RKO (cell line): ENCODE data around the gene REP15.
"Not testable (repeated sequence)": the region's sequence is repeated elsewhere in the genome, so short reads cannot be mapped to it uniquely, and the experiment has no call there.

ENCODE experiments used
- DNase-seq: peaks from one replicate; pipeline ENCODE4 v3.0.0-alpha.2; 2016; ENCODE audit warnings: low spot score

Gene REP15, protein sequence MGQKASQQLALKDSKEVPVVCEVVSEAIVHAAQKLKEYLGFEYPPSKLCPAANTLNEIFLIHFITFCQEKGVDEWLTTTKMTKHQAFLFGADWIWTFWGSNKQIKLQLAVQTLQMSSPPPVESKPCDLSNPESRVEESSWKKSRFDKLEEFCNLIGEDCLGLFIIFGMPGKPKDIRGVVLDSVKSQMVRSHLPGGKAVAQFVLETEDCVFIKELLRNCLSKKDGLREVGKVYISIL

DNA sequence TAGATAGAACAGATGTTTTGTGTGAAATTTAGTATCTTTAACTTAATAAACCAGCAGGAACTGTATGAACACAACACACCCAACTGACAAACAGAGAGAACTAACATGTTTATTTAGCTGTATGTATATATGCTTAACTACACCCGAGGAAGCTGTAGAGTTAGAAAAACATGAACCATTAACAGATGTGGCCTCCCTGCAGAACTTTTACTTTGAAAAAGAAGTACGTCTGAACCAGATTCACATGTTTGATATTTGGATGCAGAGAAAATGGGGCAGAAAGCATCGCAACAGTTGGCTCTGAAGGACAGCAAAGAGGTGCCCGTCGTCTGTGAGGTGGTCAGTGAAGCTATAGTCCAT lies at the start of gene REP15:
Gene REP15 (plus strand): TSS at position 155 of the 360 bp plus-strand sequence. CDS start 116 bp downstream, at position 271.
- DNase-seq, result no peak

DNA sequence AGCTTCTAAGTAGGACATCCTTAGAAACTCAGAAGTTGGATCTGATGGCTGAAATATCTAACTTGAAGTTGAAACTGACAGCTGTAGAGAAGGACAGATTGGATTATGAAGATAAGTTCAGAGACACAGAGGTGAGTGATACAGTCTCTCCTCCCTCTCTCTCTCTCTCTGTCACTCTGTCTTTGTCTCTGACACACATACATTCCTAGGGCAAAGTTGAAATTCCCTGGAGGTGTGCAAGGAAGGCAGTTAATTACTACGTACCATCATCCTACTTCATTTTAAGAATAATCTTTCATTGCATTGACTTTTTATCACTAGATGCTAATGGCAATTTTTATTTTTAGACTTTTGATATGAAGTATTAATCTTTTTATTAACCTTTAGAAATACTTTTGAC lies 46.2 kb upstream of the REP15 start:
- no peak for DNase-seq

DNA sequence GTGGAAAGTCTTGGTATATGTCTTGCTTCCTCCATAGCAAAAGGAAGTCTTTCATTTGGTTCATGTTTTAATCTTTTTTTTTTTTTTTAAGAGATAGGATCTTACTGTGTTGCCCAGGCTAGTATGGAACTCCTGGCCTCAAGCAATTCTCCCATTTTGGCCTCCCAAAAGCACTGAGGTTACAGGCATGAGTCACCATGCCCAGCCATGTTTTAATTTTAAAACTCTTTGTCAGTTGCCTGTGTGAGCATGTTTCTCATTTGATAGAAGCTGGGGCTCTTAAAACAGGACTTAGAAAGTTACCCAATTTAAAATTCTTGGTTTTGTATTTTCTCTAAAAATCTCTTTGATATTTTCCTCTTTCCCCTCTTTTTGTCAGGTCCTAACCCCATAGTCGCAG lies 45.0 kb upstream of the REP15 start:
- no peak for DNase-seq

DNA sequence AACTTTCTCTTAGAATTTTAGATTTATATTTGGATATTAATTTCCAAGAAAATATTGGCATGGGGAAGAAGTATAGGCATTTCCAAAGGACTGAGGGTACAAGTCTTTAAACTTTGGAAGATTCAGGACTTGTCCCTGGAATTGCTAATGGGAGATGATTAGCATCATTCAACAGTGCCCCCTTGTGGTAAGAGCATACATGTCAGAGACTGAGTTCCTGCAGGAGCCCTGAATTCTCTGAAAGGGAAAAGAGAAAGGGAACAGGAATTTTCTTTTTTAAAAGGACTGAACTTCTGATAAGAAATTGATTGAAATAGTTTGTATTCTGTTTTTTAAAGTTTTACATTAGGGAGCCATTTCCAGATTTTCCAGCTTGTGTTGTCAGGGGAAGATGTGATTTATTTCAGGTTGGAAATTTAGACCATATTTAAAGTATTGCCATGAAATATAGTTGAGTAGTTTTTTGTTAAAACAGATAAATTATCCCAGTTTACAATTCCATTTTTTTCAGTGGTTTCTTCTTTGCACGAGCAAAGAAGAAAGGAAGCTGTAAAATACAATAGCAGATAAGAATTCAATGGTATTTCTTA lies 44.0 kb upstream of the REP15 start:
- peak; percentile 81 for DNase-seq

DNA sequence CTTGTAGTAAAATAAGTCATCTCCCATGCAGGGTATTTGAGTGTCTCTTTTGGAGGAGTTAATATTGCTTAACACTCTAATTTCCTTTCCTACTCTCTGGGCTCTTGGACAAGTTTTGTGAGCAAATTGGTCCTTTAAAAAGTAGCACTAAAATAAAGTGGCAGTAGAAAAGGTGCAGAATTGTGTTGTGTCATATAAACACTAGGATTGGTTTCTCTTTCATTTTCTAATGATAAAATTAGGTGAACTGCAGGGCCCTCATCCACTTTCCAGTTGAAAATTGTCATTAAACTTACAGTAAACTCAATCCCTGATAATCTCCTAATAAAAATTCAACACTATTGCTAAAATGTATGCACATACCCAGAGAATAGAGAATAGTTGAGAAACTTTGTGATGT lies 42.6 kb upstream of the REP15 start:
- no peak for DNase-seq

DNA sequence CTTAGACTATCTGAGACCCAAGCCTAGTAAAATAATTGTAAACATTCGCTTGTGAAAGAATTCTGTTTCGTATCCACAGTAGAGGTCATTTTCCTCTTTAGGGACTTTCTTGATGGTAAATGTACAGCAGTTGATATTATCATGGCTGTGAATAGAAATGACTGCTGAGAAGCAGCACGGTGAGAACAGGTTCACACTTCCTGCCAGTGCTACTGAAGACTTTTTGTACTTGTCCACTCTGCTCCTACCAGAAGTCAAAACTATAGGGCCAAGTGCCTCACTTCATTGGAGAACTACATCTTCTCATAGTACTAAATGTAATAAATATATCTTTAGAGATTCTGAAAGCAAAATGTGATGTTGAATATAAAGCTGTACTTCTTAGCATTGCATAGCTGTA lies 40.8 kb upstream of the REP15 start:
- not testable (repeated sequence) for DNase-seq

DNA sequence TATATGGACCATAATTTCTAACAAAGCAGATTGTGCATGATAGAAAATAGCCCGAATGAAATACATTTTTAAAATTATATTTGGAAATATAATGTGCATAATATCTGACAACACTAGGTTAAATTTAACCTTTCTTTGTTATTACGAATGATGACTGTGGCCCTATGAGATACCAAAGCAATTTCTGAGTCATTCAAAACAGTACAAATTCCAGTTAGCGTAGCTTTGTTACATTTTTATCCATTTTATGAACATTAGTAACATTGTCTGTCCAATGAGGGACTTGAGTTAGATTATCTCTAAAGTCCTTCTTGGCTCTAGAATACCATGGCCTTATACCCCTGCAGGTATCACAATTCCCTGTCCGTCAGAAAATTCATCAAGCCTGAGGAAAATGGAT lies 39.0 kb upstream of the REP15 start:
- no peak for DNase-seq

DNA sequence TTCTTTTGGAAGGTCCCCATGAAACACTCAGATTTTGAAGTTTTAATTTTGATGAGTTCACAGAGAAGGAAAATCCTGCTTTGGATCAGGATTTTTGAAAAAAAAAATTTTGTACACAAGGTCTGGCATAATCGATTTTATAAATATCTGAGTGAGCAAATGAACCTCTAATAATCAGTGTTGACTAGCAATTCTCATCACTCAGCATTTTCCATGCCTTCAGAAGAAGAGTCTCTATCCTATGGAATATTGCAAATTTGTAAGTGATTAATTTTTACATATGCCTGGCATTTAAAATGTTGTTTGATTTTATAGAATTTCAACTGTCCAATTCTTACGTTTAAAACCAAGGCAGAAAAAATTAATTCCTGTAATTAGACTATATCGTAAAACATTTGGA lies 30.5 kb upstream of the REP15 start:
- DNase-seq, result no peak

DNA sequence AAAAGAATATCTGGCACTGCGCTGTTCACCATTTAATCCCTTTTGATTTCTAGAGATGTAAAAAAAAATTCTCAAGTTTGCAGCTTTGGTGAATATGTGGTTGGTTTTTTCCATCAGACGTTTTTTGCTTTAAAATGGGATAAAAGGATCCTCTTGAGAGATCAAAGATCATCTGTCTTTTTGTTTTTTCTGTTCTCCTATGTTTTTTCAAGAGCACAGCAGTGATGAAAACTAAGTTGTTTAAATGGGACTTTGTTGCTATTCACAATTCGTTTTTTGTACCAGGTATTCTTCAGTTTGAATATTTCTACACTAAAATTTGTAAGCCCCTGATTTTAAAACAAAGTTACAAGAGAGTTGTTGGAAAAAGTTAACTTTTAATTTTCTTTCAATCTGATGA lies 29.7 kb upstream of the REP15 start:
- DNase-seq, result no peak

DNA sequence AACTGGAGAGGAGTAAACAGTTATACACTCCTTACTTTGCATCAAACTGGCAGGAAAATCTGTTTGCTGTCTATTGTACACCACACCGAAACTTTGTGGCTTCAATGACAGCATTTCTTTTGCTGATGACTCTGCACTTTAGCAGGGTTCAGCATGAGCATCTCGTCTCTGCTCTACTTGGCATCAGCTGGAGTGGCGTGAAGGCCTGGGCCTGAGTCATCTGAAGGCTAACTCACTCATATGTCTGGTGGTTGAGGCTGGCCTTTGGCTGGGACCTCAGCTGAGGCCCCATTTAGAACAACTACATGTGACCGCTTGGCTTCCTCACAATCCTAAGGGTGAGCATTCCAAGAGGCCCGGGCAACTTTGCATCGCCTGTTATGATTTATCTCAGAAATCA lies 28.7 kb upstream of the REP15 start:
- DNase-seq, result peak; percentile 15

DNA sequence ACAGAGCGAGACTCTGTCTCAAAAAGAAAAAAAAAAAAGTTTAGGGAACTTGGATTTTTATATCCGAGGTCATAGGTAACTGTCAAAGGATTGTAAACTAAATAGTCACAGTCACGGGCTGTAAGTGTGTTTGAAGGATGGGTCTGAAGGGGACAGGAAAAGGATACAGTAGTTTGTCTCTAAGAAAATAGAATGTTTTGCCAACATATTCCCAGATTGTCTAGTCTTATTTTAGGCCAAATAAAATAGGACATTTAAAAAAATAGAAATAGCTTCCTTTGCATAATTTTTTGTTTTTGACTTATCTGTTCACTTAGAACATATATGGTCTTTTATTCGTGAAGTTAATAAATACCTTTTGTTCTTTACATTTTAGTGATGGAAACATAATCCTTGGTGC lies 24.2 kb upstream of the REP15 start:
- no peak for DNase-seq

DNA sequence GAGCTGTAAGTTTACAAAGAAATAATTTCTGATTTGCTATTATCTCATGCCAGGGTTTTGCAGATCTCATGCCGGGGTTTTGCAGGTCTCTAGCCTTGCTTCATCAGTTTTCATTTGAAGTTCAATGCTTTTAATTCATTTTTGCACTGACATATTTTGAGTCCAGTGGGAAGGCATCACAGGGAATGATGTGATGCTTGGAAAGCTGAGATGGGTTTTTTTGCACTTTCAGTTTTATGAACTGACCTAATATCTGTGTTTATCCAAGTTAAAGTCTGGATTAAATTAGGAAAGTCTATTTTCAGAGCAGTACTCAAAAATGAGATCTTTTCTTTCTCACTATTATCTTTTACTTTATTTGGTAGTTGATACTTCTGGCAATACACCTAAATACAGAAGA lies 23.6 kb upstream of the REP15 start:
- DNase-seq, result no peak

DNA sequence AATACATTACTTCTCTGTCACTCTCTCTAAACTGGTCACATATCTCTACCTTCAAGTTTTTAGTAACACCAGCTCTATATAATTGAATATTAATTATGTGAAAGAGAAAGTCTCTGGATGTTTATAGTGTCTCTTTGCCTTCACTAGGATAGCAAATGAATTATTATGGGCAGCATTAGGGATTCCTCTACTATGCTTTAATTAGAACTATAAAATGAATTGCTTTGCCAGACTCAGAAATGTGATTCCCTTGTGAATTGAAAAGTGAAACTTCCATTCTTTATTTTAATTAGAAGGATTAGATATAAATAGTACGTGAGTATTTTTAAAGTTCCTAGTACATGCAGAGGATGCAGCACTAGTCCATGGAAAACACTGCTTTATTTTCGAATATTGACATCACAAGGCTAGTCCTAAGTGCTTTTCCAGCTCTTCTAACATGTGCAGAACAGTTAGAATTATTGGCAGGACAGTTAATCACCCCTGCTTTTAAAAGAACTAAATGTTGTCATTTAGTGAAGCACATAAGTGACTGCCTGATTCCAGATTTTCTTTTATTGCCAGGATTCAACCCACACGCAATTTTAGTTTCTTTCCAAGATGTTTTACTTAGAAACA lies 23.0 kb upstream of the REP15 start:
- no peak for DNase-seq

DNA sequence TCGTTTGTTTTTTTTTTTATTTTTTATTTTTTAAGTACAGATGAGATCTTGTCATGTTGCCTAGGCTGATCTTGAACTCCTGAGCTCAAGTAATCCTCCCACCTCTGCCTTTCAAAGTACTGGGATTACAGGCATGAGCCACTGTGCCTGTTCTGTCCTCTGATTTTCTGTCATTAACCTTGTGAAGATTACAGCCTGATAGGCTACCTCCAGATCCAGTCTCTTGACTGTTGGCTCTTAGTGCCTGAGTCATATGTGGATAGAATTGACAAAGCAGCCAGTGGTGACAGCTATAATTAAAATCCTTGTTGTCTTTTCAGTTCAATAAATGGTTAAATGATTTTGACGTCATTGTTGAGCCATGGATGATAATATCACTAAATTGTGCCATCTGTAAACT lies 21.3 kb upstream of the REP15 start:
- DNase-seq, result no peak

DNA sequence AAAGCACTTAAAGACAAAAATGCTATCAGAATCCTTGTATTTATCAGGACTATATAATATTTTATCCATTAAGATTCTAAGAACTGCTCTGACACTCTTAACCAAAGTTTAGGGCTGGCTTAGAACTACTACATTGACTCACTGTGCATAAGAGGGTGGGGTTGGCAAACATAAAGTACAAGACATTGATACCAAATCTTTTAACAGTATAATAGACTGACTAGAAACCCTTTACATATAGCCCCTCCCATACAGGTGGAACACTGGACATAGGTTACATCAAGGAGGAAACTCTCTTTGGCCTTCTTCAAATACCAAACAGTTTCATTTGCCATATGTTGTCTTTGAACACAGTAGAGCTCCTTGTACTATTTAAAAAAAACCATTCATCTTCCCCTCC lies 15.6 kb upstream of the REP15 start:
- no peak for DNase-seq

DNA sequence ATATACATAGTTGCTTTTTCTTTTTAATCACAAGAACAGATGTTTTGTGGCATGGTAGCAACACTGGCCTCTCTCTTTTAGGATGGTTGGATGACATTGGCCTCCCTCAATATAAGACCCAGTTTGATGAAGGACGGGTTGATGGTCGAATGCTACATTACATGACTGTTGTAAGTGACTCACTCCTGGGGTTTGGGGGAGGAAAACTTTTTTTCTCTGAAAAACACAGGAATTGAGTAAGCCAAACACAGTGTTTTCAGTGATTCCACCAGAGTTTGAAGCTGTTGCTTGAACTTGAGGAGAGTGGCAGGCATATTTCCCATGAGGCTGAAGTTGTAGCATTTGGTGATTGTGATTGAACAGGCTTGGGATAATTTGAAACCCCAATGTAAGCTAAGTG lies 13.7 kb upstream of the REP15 start:
- no peak for DNase-seq

DNA sequence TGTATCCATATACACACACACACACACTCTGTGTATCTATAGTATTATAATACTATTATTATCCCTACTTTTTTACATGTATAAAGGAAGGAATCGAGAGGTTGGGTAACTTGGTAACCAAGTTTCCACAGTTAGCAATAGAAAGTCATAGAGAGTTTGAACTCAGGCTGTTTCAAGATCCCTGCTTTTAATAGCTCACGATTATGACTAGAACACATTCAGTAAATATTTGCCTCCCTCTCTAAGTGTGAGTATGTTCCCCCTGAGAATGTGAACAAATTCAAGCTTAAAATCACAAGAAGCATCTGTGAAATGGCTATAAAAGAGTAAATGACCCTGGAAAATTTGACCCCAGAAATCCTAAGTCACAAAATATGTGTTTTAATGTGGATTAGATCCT lies 11.0 kb upstream of the REP15 start:
- no peak for DNase-seq

DNA sequence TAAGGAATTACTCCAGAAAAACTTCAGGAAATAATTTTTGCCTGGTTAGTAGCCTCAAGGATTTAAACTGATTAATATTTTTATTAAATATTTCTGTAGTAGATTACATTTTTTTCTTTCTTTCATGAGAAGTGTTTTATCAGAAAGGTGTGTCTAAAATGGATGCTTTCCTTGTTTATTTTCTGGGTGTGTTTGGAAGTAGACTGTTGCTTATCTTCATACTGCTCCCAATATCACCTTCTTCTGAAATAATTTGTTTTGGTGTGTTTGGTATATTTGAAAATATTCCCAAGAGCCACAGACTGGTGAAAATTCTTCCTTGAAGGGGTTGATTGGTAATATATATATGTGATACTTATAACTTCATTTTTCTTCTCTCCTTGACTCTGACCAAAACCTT lies 10.1 kb upstream of the REP15 start:
- no peak for DNase-seq

DNA sequence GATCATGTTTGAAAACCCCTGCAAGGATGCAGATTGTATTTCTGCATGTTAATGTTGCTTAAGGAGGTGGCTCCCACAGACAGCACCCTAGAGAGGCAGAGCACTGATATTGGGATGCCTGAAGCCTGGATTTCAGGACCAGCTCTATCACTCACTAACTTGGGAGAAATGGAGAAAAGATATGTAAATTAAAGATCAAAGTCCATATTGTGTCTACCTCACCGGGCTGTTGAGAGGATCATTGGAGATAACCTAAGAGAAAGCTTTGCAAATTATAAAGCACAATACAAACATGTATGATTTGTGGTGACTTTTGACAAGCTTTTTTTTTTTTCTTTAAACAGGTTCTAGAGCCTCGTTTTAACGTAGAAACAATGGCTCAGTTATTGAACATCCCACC lies 7.6 kb upstream of the REP15 start:
- DNase-seq, result no peak

DNA sequence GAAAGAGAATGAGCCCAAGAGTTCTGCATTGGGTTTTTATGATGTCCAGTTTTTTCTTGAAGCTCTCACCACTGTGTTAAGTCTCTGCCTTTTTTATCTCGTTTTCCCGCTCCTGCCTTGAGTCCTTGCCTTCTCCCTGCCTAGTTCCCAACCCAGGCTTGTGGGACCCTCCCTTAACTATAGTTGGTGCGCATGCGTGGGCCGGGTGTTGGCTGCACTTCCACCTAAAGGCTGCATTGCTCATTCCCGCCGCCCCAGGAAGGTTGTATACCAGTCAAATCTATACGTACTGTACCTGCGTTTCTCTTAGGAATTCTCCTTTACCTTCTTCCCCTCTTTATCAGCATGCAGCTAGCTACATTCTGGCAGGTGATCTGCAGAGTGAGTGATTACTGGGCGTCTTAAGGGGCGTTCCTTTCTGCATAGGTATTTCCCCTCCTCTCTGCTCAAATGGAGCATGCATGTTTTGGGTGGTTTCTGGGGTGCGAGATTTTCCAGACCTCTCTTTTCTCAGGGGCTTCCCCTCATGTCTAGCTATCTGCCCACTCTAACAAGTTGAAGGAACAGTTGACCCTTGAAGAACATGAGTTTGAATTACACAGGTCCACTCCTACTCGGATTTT lies 6.6 kb upstream of the REP15 start:
- DNase-seq, result no peak

DNA sequence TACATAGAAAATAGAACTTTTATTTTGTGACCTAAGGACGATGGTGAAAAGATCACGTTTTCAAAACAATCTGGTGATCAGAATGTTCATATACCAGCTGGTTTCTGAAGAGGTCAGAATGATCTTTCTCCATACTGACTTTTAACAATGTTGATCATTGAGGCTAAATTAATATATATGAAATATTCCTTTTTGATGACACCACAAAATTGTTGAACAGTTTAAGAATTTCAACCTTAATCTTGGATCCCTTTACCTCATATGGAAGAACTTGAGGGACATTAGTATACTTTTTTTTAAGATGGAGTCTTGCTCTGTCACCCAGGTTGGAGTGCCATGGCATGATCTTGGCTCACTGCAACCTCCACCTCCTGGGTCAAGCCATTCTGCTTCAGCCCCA lies 2.8 kb upstream of the REP15 start:
- DNase-seq, result no peak

DNA sequence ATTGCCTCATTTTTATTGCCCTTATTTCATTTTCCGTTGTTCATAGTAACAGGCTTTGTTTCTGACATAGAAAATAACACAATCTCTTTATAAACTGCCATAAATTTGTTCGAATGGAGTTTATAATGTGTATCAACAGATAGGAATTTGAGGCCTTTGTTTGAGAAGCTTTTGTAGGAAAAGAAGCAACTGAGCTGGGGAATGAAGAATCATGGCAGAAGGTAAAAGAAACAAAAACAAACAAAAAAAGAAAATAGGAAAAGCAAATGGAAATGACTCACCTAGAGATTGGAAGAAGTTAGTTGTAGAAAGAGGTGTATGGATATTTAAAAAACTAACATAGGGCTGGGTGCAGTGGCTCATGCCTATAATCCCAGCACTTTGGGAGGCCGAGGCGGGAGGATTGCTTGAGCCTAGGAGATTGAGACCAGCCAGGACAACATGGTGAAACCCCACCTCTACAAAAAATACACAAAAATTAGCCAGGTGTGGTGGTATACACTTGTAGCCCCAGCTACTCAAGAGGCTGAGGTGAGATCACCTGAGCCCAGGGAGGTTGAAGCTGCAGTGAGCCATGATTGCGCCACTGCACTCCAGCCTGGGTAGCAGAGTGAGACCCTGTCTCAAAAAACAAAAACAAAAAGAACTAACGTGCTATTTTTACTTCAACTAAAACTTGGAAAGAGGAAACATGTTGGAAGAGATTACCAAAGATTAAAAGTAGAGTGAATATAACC lies 523 bp upstream of the REP15 start:
- DNase-seq, result no peak
